ENCODE data around the gene RGS19.
A peak's percentile ranks its signal among the peaks of the same experiment; 100 is the strongest.

RGS19 gene

GRCh38 chr20:64107736-64108457 lies 28.6 kb upstream of the RGS19 start:
- no peak for DNase-seq

GRCh38 chr20:64106981-64107735 lies 27.8 kb upstream of the RGS19 start, which contains the start of gene NPBWR2:
NPBWR2 (minus strand) TSS chr20:64107565; CDS start chr20:64106831, 734 bp downstream.
- DNase-seq, result no peak

GRCh38 chr20:64106435-64106961 lies 27.2 kb upstream of the RGS19 start:
- DNase-seq, result no peak

GRCh38 chr20:64105846-64106434 lies 26.6 kb upstream of the RGS19 start:
- DNase-seq, result no peak

- no peak for DNase-seq
These were observed 25.5 kb upstream of the RGS19 start for GRCh38 chr20:64104667-64105451.

GRCh38 chr20:64103871-64104666 lies 24.8 kb upstream of the RGS19 start:
- peak in 1 of 3 experiments; percentile 60 for DNase-seq

- peak; percentile 85 to 95 (median 89) for DNase-seq
These were observed 23.5 kb upstream of the RGS19 start for GRCh38 chr20:64102647-64103354.

GRCh38 chr20:64101731-64102621 lies 22.7 kb upstream of the RGS19 start:
- DNase-seq, result peak; percentile 71 to 77 (median 74)

- DNase-seq, result no peak
These were observed 21.8 kb upstream of the RGS19 start for GRCh38 chr20:64100946-64101688.

GRCh38 chr20:64100566-64100888 lies 21.2 kb upstream of the RGS19 start:
- DNase-seq, result no peak

- peak in 2 of 3 experiments; percentile 42 to 58 for DNase-seq
These were observed 20.7 kb upstream of the RGS19 start for GRCh38 chr20:64099880-64100565.

GRCh38 chr20:64099086-64099786 lies 19.9 kb upstream of the RGS19 start:
- peak in 1 of 3 experiments; percentile 71 for DNase-seq

GRCh38 chr20:64098471-64099013 lies 19.2 kb upstream of the RGS19 start:
- no peak for DNase-seq

GRCh38 chr20:64096535-64096934 lies 17.2 kb upstream of the RGS19 start:
- DNase-seq, result no peak

GRCh38 chr20:64095927-64096326 lies 16.6 kb upstream of the RGS19 start:
- DNase-seq, result no peak

GRCh38 chr20:64095455-64095854 lies 16.1 kb upstream of the RGS19 start:
- DNase-seq, result no peak

GRCh38 chr20:64093013-64093503 lies 13.7 kb upstream of the RGS19 start:
- DNase-seq, result peak in 1 of 3 experiments; percentile 23

Data from NCI-H1417 (cell line).